HepG2 (cell line): ENCODE data around the gene PLXNA4. TPM values are rescaled to one million over a fixed set of nuclear protein-coding genes. Genes with fewer than 3 reads are reported as not detected.

ENCODE experiments used
- ATAC-seq: fragments of 200-7000 bp; cut with Tn5 transposase; 3 replicates; pipeline ENCODE4 v1.9.1; 2020; ENCODE audit warnings: mild to moderate bottlenecking, moderate library complexity
- BruUV-seq: library from RNA; stranded (reverse); fragments of 400-500 nt; replicated peaks from 2 replicates; lab custom pipeline; 2021; lab: Mats Ljungman, UMichigan
- CTCF ChIA-PET: fragments of 300-600 bp; formaldehyde crosslinking; extraction: SDS; loops from one replicate; lab custom pipeline; 2021; ENCODE audit warnings: low total read pairs, inconsistent platforms, low intra/inter-chr PET ratio; lab: Yijun Ruan, JAX
- POLR2A ChIA-PET: fragments of 350-600 bp; sonication (Branson Sonifier 250); formaldehyde crosslinking; loops from one replicate; lab custom pipeline; 2020; ENCODE audit warnings: antibody characterized with exemption, inconsistent platforms; lab: Yijun Ruan, JAX
- DNase-seq: peaks from one replicate; pipeline ENCODE4 v3.0.0-alpha.2; 2015; ENCODE audit warnings: low spot score
- FAIRE-seq: peaks from 3 replicates; lab custom pipeline; 2011; peaks lifted over from hg19 to GRCh38; lab: Jason Lieb, UNC
- H2AFZ ChIP-seq: one replicate; pipeline ENCODE4 v1.6.1; 2011; ENCODE audit warnings: low read length, inconsistent platforms
- H3K27ac ChIP-seq: fragments of 300-600 bp; 3 replicates; pipeline ENCODE4 v1.8.0; 2011; ENCODE audit warnings: mixed run types, mild to moderate bottlenecking, mixed read lengths, low read length, inconsistent platforms; ENCODE audit not compliant: insufficient read depth; ENCODE audit errors: extremely low read length
- H3K27me3 ChIP-seq, 2 experiments: fragments of 200-600 bp in 1 of 2; 2 replicates in 1 of 2; 3 replicates in 1 of 2; pipeline versions ENCODE4 v1.6.0 to v1.8.0; 2011; ENCODE audit warnings: low read length in 2 of 2, mild to moderate bottlenecking in 2 of 2, moderate library complexity in 2 of 2, inconsistent platforms in 1 of 2; ENCODE audit not compliant: insufficient read depth in 2 of 2, control insufficient read depth in 1 of 2
- H3K36me3 ChIP-seq, 2 experiments: fragments of 200-600 bp in 1 of 2; replicated peaks in 1 of 2; 2 replicates in 1 of 2; 3 replicates in 1 of 2; pipeline versions ENCODE4 v1.5.1 to v1.8.0; 2011; ENCODE audit warnings: low read length in 2 of 2, inconsistent platforms in 1 of 2; ENCODE audit not compliant: insufficient read depth in 2 of 2, control insufficient read depth in 1 of 2
- H3K4me1 ChIP-seq: 2 replicates; pipeline ENCODE4 v1.5.1; 2012; ENCODE audit warnings: low read length, inconsistent platforms; ENCODE audit not compliant: insufficient read depth
- H3K4me2 ChIP-seq: 2 replicates; pipeline ENCODE4 v1.6.0; 2011; ENCODE audit warnings: low read depth, low read length, inconsistent platforms
- H3K4me3 ChIP-seq, 3 experiments: fragments of 200-600 bp in 1 of 3; sonication (generic), shearing (Covaris generic) in 1 of 3; replicated peaks in 1 of 3; 2 replicates each; pipeline ENCODE4 v1.5.1; 2011 to 2016; ENCODE audit warnings: low read length in 3 of 3, inconsistent platforms in 2 of 3, low read depth in 2 of 3, mild to moderate bottlenecking in 2 of 3, control low read depth in 1 of 3, mixed read lengths in 1 of 3; ENCODE audit not compliant: insufficient read depth in 1 of 3
- H3K79me2 ChIP-seq: one replicate; pipeline ENCODE4 v1.6.1; 2011; ENCODE audit warnings: low read length, inconsistent platforms; ENCODE audit not compliant: insufficient read depth
- H3K9ac ChIP-seq: 2 replicates; pipeline ENCODE4 v1.6.0; 2011; ENCODE audit warnings: mild to moderate bottlenecking, low read depth, low read length, inconsistent platforms; ENCODE audit not compliant: insufficient read depth
- H3K9me3 ChIP-seq: 2 replicates; pipeline ENCODE4 v1.5.1; 2012; ENCODE audit warnings: mild to moderate bottlenecking, low read length
- H4K20me1 ChIP-seq: 2 replicates; pipeline ENCODE4 v1.6.0; 2011; ENCODE audit warnings: inconsistent platforms, mild to moderate bottlenecking, low read length, moderate library complexity; ENCODE audit not compliant: insufficient read depth
- DR1 ChIP-seq: sonication (generic); formaldehyde crosslinking; IDR thresholded peaks from 2 replicates; pipeline ENCODE4 v1.8.0; 2021; ENCODE audit warnings: mild to moderate bottlenecking, missing genetic modification reagents, inconsistent platforms
- JUNB ChIP-seq: sonication (generic); formaldehyde crosslinking; IDR thresholded peaks from 2 replicates; pipeline ENCODE4 v1.8.0; 2022; ENCODE audit warnings: missing genetic modification reagents, mild to moderate bottlenecking, borderline replicate concordance
- KAT7 ChIP-seq: IDR thresholded peaks from 2 replicates; pipeline ENCODE4 v1.6.1; 2018; ENCODE audit warnings: borderline replicate concordance, missing compliant biosample characterization
- KDM2A ChIP-seq: sonication (generic); formaldehyde crosslinking; IDR thresholded peaks from 2 replicates; pipeline ENCODE4 v1.4.0; 2020; ENCODE audit warnings: low read depth, missing genetic modification reagents, borderline replicate concordance
- KDM5A ChIP-seq: fragments of 200-600 bp; sonication (generic); IDR thresholded peaks from 2 replicates; pipeline ENCODE4 v1.7.0; 2018; ENCODE audit warnings: antibody characterized with exemption, mild to moderate bottlenecking, low read length, borderline replicate concordance
- ONECUT2 ChIP-seq: sonication (generic); formaldehyde crosslinking; IDR thresholded peaks from 2 replicates; pipeline ENCODE4 v1.4.0; 2020; ENCODE audit warnings: missing genetic modification reagents
- POLR2A ChIP-seq, 2 experiments: IDR thresholded peaks; 2 replicates each; pipeline ENCODE4 v1.6.1; 2011; ENCODE audit warnings: low read depth in 2 of 2, low read length in 2 of 2, mild to moderate bottlenecking in 1 of 2, moderate library complexity in 1 of 2; ENCODE audit not compliant: insufficient read depth in 1 of 2
- TARDBP ChIP-seq: sonication (generic); formaldehyde crosslinking; IDR thresholded peaks from 2 replicates; pipeline ENCODE4 v1.8.0; 2022; ENCODE audit warnings: mild to moderate bottlenecking, missing genetic modification reagents
- WIZ ChIP-seq: sonication (generic); formaldehyde crosslinking; IDR thresholded peaks from 2 replicates; pipeline ENCODE4 v1.5.1; 2020; ENCODE audit warnings: mild to moderate bottlenecking, missing genetic modification reagents
- YEATS4 ChIP-seq: sonication (generic); formaldehyde crosslinking; IDR thresholded peaks from 2 replicates; pipeline ENCODE4 v1.4.0; 2020; ENCODE audit warnings: missing genetic modification reagents, borderline replicate concordance
- ZFP37 ChIP-seq: sonication (generic); formaldehyde crosslinking; IDR thresholded peaks from 2 replicates; pipeline ENCODE4 v1.4.0; 2020; ENCODE audit warnings: missing genetic modification reagents, borderline replicate concordance
- ZNF496 ChIP-seq: sonication (generic); formaldehyde crosslinking; IDR thresholded peaks from 2 replicates; pipeline ENCODE4 v1.8.1; 2023; ENCODE audit warnings: mild to moderate bottlenecking, moderate library complexity, missing genetic modification reagents; ENCODE audit not compliant: insufficient replicate concordance
- ZNF572 ChIP-seq: sonication (generic); formaldehyde crosslinking; IDR thresholded peaks from 2 replicates; pipeline ENCODE4 v1.5.1; 2020; ENCODE audit warnings: mild to moderate bottlenecking, missing genetic modification reagents
- WGBS: methylation state at CpG from one replicate; pipeline ENCODE4 v1.1.6; 2017; ENCODE audit warnings: low lambda C conversion rate; 5-methylcytosine and 5-hydroxymethylcytosine counted together
- in situ Hi-C: cut with HindIII; loops from 2 replicates; pipeline ENCODE4 v1.10.0; 2017; ENCODE audit warnings: low pct_unique_long_range_greater_than_20kb; ENCODE audit not compliant: extremely low pct_ligation_motif_present
- intact Hi-C: fragments of 100-400 bp; cut with micrococcal nuclease; formaldehyde crosslinking; loops from one replicate; pipeline ENCODE4 v1.10.0; 2022; ENCODE audit not compliant: unreplicated experiment
- polyA plus RNA-seq, 8 experiments: library from polyadenylated mRNA; depleted of rRNA in 3 of 8; stranded (reverse) in 7 of 8; unstranded in 1 of 8; fragments of >200 nt; fragmentation: Illumina TruSeq in 4 of 8; extraction: Trizol in 4 of 8; gene quantifications; 2 replicates each; pipeline versions ENCODE4 v1.2.1 to v1.2.3, GENCODE V29; 2011 to 2016; ENCODE audit warnings: low read depth in 4 of 8, missing spikeins in 1 of 8, mixed read lengths in 1 of 8; ENCODE audit not compliant: insufficient read depth in 1 of 8
- total RNA-seq, 5 experiments: library from RNA; depleted of rRNA; stranded (reverse); fragments of >200 nt; fragmentation: Illumina TruSeq; extraction: Trizol; gene quantifications; 2 replicates each; pipeline ENCODE4 v1.2.3, GENCODE V29; 2016; ENCODE audit warnings: low read depth in 1 of 5
- TF ChIP-seq, protein P1 (sequence below): sonication (generic); formaldehyde crosslinking; IDR thresholded peaks from 2 replicates; pipeline ENCODE4 v1.4.0; 2020; ENCODE audit warnings: missing genetic modification reagents
- TF ChIP-seq, protein P2 (sequence below): sonication (generic); formaldehyde crosslinking; IDR thresholded peaks from 2 replicates; pipeline ENCODE4 v1.5.0; 2020; ENCODE audit warnings: missing genetic modification reagents

PLXNA4 gene
- total and polyA plus RNA-seq, 2 of the 13 experiments (the other 11 are each of a cell fraction or from before 2014, with no cell fraction given), result 0.01 to 0.04 TPM

DNA sequence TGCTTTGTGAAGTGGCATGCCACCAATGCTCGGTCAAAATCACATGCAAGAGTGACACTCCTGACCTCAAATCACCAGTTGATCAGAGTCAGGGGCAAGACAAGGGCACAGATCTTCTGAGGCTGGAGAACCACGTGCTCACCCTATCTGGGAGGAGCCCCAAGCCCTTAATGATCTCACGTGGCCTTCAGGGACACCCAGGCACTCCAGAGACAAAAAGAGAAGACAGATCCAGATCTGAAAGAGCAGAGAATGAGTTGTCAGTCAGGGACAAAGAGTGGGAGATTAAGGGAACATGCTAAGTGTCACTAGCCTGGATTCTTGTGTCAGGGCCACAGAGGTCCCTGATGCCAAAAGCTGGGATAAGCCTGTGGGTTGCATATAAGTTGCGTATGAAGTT, 134.3 kb downstream of the PLXNA4 start (continued):
- TF ChIP-seq, protein P1, sequence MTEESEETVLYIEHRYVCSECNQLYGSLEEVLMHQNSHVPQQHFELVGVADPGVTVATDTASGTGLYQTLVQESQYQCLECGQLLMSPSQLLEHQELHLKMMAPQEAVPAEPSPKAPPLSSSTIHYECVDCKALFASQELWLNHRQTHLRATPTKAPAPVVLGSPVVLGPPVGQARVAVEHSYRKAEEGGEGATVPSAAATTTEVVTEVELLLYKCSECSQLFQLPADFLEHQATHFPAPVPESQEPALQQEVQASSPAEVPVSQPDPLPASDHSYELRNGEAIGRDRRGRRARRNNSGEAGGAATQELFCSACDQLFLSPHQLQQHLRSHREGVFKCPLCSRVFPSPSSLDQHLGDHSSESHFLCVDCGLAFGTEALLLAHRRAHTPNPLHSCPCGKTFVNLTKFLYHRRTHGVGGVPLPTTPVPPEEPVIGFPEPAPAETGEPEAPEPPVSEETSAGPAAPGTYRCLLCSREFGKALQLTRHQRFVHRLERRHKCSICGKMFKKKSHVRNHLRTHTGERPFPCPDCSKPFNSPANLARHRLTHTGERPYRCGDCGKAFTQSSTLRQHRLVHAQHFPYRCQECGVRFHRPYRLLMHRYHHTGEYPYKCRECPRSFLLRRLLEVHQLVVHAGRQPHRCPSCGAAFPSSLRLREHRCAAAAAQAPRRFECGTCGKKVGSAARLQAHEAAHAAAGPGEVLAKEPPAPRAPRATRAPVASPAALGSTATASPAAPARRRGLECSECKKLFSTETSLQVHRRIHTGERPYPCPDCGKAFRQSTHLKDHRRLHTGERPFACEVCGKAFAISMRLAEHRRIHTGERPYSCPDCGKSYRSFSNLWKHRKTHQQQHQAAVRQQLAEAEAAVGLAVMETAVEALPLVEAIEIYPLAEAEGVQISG (CRISPR knock-in tag), result no peak

DNA sequence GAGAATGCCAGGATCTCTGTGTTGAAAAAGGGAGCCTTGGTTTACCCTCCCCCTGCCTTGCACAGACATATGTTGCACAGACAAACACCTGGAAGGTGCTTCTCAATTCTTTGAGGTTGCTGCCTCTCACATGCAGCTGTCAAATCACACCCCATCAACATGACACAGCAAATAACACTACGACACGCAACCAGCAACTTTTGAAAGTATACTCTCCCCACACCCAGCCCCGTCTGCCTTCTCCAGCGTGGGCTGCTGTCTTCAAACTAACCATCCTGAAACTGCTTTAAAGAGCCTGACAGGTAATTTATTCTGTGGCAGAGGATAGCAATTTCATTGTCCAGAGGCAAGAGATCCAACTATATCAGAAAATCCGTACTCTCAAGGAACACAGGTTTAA, 136.1 kb downstream of the PLXNA4 start:
- no peaks in the 10 kb centered on the region for H3K36me3 ChIP-seq
- peaks cover 1 to 33% of the 10 kb centered on the region in 2 experiments; a peak in 3 of 5 replicates for H3K27me3 ChIP-seq
- ChIA-PET POLR2A (no interaction called here), CTCF (no interaction called here)
- no peaks in the 10 kb centered on the region for H4K20me1 ChIP-seq
- DNase-seq (no peak), ATAC-seq (no peak)
- H3K27ac ChIP-seq, result no peak overlapping the region
- no peak overlapping the region for H2AFZ ChIP-seq
- no peak for TF ChIP-seq WIZ (CRISPR knock-in tag)
- TF ChIP-seq POLR2A (IDR thresholded peaks at IDR 0.05; ENCODE audit: insufficient read depth in 1 of 2, low read depth in 2 of 2, low read length in 2 of 2), result no peak
- no peak for TF ChIP-seq YEATS4 (CRISPR knock-in tag)
- TF ChIP-seq KDM5A, result no peak
- no peak for TF ChIP-seq ZNF572 (CRISPR knock-in tag)
- no peak for TF ChIP-seq DR1 (CRISPR knock-in tag)
- TF ChIP-seq, protein P2, sequence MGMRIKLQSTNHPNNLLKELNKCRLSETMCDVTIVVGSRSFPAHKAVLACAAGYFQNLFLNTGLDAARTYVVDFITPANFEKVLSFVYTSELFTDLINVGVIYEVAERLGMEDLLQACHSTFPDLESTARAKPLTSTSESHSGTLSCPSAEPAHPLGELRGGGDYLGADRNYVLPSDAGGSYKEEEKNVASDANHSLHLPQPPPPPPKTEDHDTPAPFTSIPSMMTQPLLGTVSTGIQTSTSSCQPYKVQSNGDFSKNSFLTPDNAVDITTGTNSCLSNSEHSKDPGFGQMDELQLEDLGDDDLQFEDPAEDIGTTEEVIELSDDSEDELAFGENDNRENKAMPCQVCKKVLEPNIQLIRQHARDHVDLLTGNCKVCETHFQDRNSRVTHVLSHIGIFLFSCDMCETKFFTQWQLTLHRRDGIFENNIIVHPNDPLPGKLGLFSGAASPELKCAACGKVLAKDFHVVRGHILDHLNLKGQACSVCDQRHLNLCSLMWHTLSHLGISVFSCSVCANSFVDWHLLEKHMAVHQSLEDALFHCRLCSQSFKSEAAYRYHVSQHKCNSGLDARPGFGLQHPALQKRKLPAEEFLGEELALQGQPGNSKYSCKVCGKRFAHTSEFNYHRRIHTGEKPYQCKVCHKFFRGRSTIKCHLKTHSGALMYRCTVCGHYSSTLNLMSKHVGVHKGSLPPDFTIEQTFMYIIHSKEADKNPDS (CRISPR knock-in tag), result no peak
- no peak for TF ChIP-seq KAT7 (CRISPR knock-in tag)
- TF ChIP-seq KDM2A (CRISPR knock-in tag), result no peak
- no peak for TF ChIP-seq TARDBP (CRISPR knock-in tag)
- no peak for TF ChIP-seq ONECUT2 (CRISPR knock-in tag)
- TF ChIP-seq JUNB (CRISPR knock-in tag), result no peak
- TF ChIP-seq ZFP37 (CRISPR knock-in tag), result no peak
- no peak for TF ChIP-seq ZNF496 (CRISPR knock-in tag)
- TF ChIP-seq, all 625 proteins: peak for 0
- Histone ChIP-seq H3K4me3 (no peak overlapping the region), H3K79me2 (no peaks in the 10 kb centered on the region), H3K9me3 (no peaks in the 10 kb centered on the region), H3K9ac (no peak overlapping the region), H3K4me1 (no peaks in the 10 kb centered on the region), H3K4me2 (no peak overlapping the region)
- intact Hi-C loops (no loop called here), in situ Hi-C loops (no loop called here)
- 12% methylated on average over 3 of the region's 5 CpGs for WGBS
- BruUV-seq, result no TSS peak
- FAIRE-seq, result no peak
